ENCODE results near the gene IGSF23. TPM values are rescaled to one million over a fixed set of nuclear protein-coding genes. Genes with fewer than 3 reads are reported as not detected.

IGSF23 gene, protein sequence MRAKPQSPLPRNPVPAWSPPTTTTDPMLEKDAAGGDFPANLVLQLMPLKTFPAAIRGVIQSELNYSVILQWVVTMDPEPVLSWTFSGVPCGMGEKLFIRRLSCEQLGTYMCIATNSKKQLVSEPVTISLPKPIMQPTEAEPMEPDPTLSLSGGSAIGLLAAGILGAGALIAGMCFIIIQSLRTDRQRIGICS
- 2.9 TPM in 1 of 2 replicates, not detected in the other for total RNA-seq

DNA sequence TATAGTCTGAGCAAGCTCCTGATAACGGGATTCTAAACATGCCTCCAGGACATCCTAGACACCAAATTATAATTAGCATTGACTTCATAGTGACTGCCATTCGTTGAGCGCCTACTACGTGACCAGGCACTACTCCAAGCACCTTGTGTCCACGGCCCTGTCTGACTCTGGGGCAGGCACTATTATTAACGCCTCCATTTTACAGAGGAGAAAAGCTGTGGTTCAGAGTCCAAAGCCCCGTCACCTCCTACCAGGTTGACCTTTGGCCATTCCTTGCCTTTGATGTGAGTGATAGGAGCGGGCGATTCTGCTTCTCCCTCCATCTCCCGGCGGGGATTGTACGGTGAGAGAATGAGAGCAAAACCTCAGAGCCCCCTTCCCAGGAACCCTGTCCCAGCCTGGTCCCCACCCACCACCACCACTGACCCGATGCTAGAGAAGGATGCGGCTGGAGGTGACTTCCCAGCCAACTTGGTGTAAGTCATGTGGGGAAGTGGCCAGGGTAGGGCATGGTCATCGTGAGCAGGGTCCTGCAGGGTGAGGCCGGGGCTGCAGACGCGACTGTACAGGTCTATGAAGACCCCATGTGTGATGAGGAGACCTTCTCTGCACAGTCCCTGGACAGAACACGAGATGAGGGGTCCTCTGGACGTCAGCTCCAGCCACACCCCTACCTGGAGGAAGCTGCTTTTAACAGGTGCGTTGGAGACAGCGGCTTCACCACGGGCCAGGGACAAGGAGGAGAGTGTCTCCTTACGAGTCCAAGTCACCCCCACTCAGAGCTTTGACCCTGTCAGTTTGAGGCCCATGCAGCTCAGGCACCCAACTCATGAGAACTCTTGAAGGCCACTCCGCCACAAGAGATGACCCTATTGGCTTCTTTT, at the start of gene IGSF23:
TSS of gene IGSF23 (plus strand) at position 269 of the 884 bp plus-strand sequence. CDS start at position 352, 83 bp downstream.

DNA sequence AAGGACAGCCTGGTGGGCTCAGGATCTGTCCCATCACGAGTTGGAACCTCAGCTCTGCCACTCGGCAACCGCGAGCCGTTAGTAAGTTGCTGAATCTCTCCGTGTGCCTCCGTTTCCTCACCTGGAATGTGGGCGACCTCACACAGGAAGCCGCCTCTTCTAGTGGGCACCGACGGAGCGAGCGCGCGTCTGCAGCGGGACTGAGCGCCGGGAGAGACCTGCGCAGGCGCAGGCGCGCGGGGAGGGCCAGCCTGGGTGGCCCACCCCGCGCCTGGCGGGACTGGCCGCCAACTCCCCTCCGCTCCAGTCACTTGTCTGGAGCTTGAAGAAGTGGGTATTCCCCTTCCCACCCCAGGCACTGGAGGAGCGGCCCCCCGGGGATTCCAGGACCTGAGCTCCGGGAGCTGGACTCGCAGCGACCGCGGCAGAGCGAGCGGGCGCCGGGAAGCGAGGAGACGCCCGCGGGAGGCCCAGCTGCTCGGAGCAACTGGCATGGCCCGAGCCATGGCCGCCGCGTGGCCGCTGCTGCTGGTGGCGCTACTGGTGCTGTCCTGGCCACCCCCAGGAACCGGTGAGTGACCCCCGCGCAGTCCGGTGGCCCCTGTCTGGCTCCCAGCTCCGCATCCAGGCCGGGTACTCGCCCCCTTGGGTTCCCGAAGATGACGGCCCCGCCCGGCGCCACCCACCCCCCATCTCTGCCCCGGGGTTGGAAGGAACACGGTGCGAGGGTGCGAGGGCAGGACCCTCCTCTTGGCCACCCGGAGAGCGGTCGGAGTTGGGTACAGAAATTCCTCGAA, 30.4 kb downstream of the IGSF23 start, which contains the start of gene PVR:
TSS of gene PVR (plus strand) at position 306 of the 797 bp plus-strand sequence. CDS start at position 493, 187 bp downstream.

DNA sequence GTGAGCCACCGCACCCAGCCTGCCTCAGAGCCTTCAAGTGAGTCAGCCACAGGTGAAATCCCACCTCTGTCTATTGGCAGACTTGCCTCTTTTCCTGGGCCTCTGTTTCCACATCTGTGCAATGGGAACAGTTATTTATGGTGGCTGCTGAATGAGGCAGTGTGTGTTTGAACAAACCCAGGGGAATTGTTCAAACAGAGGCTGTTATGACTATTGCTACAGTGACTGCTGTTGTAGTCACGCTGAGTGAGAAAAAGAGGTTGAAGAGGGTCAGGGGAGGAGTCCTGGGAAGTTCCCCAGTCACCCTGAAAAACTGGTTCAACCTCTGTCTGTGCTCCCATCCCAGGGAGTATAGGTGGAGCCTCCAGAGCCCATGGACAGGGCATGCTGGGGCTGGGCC, 58.0 kb downstream of the IGSF23 start, which contains the start of gene CEACAM19:
TSS of gene CEACAM19 (plus strand) at position 83 of the 400 bp plus-strand sequence. CDS start 450 bp downstream, outside the sequence.

Other genes with a start within 250 kb of the IGSF23 start
- gene ZNF285, start 212.0 kb upstream of the IGSF23 start, total RNA-seq: 1.3 and 4.3 TPM in 2 replicates
- 2.0 and 3.7 TPM in 2 replicates for gene ZNF229, start 165.1 kb upstream of the IGSF23 start, total RNA-seq
- gene ZNF180, start 113.0 kb upstream of the IGSF23 start, total RNA-seq: 3.6 and 7.9 TPM in 2 replicates
- not detected in 2 replicates for gene CEACAM20, start 83.9 kb upstream of the IGSF23 start, total RNA-seq
- 137 and 176 TPM in 2 replicates for gene PVR, start 30.3 kb downstream of the IGSF23 start, total RNA-seq
- 2.1 and 3.9 TPM in 2 replicates for gene CEACAM19, start 57.9 kb downstream of the IGSF23 start, total RNA-seq
- not detected in 2 replicates for gene CEACAM16, start 85.6 kb downstream of the IGSF23 start, total RNA-seq
- gene BCL3, start 135.1 kb downstream of the IGSF23 start, total RNA-seq: 29.3 and 52.2 TPM in 2 replicates
- 1.3 and 1.8 TPM in 2 replicates for gene CBLC, start 164.3 kb downstream of the IGSF23 start, total RNA-seq
- 8.5 and 205 TPM in 2 replicates for gene BCAM, start 195.5 kb downstream of the IGSF23 start, total RNA-seq
- 287 and 362 TPM in 2 replicates for gene NECTIN2, start 232.7 kb downstream of the IGSF23 start, total RNA-seq